ENCODE data around the gene HIPK2. TPM values are rescaled to one million over a fixed set of nuclear protein-coding genes. Genes with fewer than 3 reads are reported as not detected.

The HIPK2 gene
- total RNA-seq, 1 donor from 2014 or later = 89.1 TPM

- no peaks in the 10 kb centered on the region for H3K4me1 Mint-ChIP-seq (ENCODE audit: unreplicated experiment)
- H3K27me3 Mint-ChIP-seq = peaks cover 14% of the 10 kb centered on the region
- DNase-seq (ENCODE audit: extremely low spot score, unreplicated experiment) = no peak
- H3K36me3 Mint-ChIP-seq = no peaks in the 10 kb centered on the region
- no peaks in the 10 kb centered on the region for H3K9me3 Mint-ChIP-seq
- no peak for TF ChIP-seq CTCF (conservative IDR thresholded peaks at IDR 0.05)
- H3K27ac Mint-ChIP-seq = no peak overlapping the region
- no peak overlapping the region for H3K4me3 Mint-ChIP-seq
Observed at GRCh38 chr7:139821349-139822105, 43.7 kb upstream of the HIPK2 start.

GRCh38 chr7:139820089-139820488, 42.3 kb upstream of the HIPK2 start:
- DNase-seq (ENCODE audit: extremely low spot score, unreplicated experiment) = no peak
- H3K27me3 Mint-ChIP-seq = peaks cover 10% of the 10 kb centered on the region
- no peak overlapping the region for H3K27ac Mint-ChIP-seq
- TF ChIP-seq CTCF (conservative IDR thresholded peaks at IDR 0.05) = no peak
- peaks cover 4% of the 10 kb centered on the region for H3K9me3 Mint-ChIP-seq
- H3K4me3 Mint-ChIP-seq = no peak overlapping the region
- no peaks in the 10 kb centered on the region for H3K36me3 Mint-ChIP-seq
- H3K4me1 Mint-ChIP-seq (ENCODE audit: unreplicated experiment) = no peaks in the 10 kb centered on the region

- Mint-ChIP-seq H3K9me3 (peaks cover 4% of the 10 kb centered on the region), H3K27me3 (peaks cover 12% of the 10 kb centered on the region), H3K36me3 (no peaks in the 10 kb centered on the region), H3K4me3 (no peak overlapping the region), H3K4me1 (ENCODE audit: unreplicated experiment) (no peaks in the 10 kb centered on the region), H3K27ac (no peak overlapping the region)
- no peak for TF ChIP-seq CTCF (conservative IDR thresholded peaks at IDR 0.05)
- no peak for DNase-seq (ENCODE audit: extremely low spot score, unreplicated experiment)
Observed at GRCh38 chr7:139817249-139817648, 39.5 kb upstream of the HIPK2 start.

DNA sequence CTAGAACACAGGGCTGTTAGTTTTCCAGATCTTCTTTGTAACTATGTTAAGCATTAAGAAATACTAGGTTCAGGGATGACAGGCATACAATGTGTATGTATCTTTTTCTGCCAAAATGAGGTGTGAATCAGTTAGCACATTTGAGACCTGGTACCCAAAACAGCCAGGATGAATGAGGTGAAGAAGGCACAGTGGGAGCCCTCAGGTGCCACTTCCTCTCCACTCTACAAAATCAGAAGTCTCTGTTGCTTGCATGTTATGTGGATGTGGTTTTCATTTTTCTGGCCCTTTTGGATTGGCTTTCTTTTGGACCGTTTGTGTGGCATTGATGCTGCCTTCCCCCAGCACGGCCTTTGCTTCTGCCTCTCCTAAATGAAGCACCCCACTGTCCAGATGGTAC, 35.9 kb upstream of the HIPK2 start:
- peaks cover 4% of the 10 kb centered on the region for H3K9me3 Mint-ChIP-seq
- peaks cover 27% of the 10 kb centered on the region for H3K27me3 Mint-ChIP-seq
- no peak overlapping the region for H3K27ac Mint-ChIP-seq
- no peak overlapping the region for H3K4me3 Mint-ChIP-seq
- DNase-seq (ENCODE audit: extremely low spot score, unreplicated experiment) = no peak
- no peaks in the 10 kb centered on the region for H3K36me3 Mint-ChIP-seq
- TF ChIP-seq CTCF (conservative IDR thresholded peaks at IDR 0.05) = no peak
- peaks cover under 1% of the 10 kb centered on the region for H3K4me1 Mint-ChIP-seq (ENCODE audit: unreplicated experiment)

GRCh38 chr7:139813151-139813550, 35.4 kb upstream of the HIPK2 start:
- no peak overlapping the region for H3K27ac Mint-ChIP-seq
- H3K4me1 Mint-ChIP-seq (ENCODE audit: unreplicated experiment) = peaks cover 3% of the 10 kb centered on the region
- DNase-seq (ENCODE audit: extremely low spot score, unreplicated experiment) = no peak
- no peak overlapping the region for H3K4me3 Mint-ChIP-seq
- H3K9me3 Mint-ChIP-seq = peaks cover 4% of the 10 kb centered on the region
- no peak for TF ChIP-seq CTCF (conservative IDR thresholded peaks at IDR 0.05)
- H3K27me3 Mint-ChIP-seq = peaks cover 30% of the 10 kb centered on the region
- H3K36me3 Mint-ChIP-seq = no peaks in the 10 kb centered on the region
